Omental fat pad (tissue), 4 donors: Measurements from ENCODE around the gene UBAP2. TPM values are rescaled to one million over a fixed set of nuclear protein-coding genes. Genes with fewer than 3 reads are reported as not detected.

Experiments
- ATAC-seq: fragments of 150-250 bp; one replicate; pipeline ENCODE4 v1.9.1; 2016; ENCODE audit warnings: mild to moderate bottlenecking, moderate library complexity; ENCODE audit not compliant: low FRiP score
- DNase-seq: peaks from one replicate; pipeline ENCODE4 v3.0.0-alpha.2; 2019; ENCODE audit warnings: low spot score
- CTCF ChIP-seq, 3 donors: fragments of 450-650 bp; IDR thresholded peaks; one replicate each; pipeline ENCODE4 v1.5.1; 2016 to 2017; ENCODE audit warnings: antibody characterized with exemption in 3 of 3, mild to moderate bottlenecking in 3 of 3, moderate library complexity in 2 of 3
- total RNA-seq, 4 donors: library from RNA; depleted of rRNA; stranded (reverse); fragments of >200 nt; gene quantifications; one replicate each; pipeline ENCODE4 v1.1.0, GENCODE V29; 2016

UBAP2 gene
- 10 to 100 TPM; 16.1 to 27.6 (median 20.9) TPM for total RNA-seq

GRCh38 chr9:34048727-34049629, at the start of gene UBAP2:
TSS of gene UBAP2 (minus strand) at chr9:34048887. CDS start at chr9:34017148, 31,739 bp downstream.
- ATAC-seq, result peak; percentile 97
- DNase-seq, result peak; percentile 99
- no peak for TF ChIP-seq CTCF (IDR thresholded peaks at IDR 0.05)

- TF ChIP-seq CTCF (IDR thresholded peaks at IDR 0.05), result no peak
- no peak for DNase-seq
- ATAC-seq, result no peak
Observed at GRCh38 chr9:34098307-34098706, 49.6 kb upstream of the UBAP2 start.

- no peak for ATAC-seq
- no peak for TF ChIP-seq CTCF (IDR thresholded peaks at IDR 0.05)
- no peak for DNase-seq
Observed at GRCh38 chr9:34097865-34098264, 49.2 kb upstream of the UBAP2 start.

GRCh38 chr9:34096751-34097150, 48.1 kb upstream of the UBAP2 start:
- ATAC-seq (no peak), DNase-seq (no peak)
- no peak for TF ChIP-seq CTCF (IDR thresholded peaks at IDR 0.05)

- DNase-seq (no peak), ATAC-seq (no peak)
- TF ChIP-seq CTCF (IDR thresholded peaks at IDR 0.05), result no peak
Observed at GRCh38 chr9:34093578-34093977, 44.9 kb upstream of the UBAP2 start.

- DNase-seq, result no peak
- TF ChIP-seq CTCF (IDR thresholded peaks at IDR 0.05), result no peak
- no peak for ATAC-seq
Observed at GRCh38 chr9:34089311-34089710, 40.6 kb upstream of the UBAP2 start.

GRCh38 chr9:34087370-34087769, 38.7 kb upstream of the UBAP2 start:
- no peak for TF ChIP-seq CTCF (IDR thresholded peaks at IDR 0.05)
- ATAC-seq (no peak), DNase-seq (no peak)
